PC-9 (cell line): ENCODE data around the gene CD44.

Experiments used
- EZH2 ChIP-seq: fragments of 200-600 bp; sonication (generic); IDR thresholded peaks from 2 replicates; pipeline ENCODE4 v1.8.0; 2017; ENCODE audit warnings: antibody characterized with exemption, low read depth
- TF ChIP-seq, protein P1 (sequence below): fragments of 200-600 bp; sonication (generic); conservative IDR thresholded peaks from 2 replicates; pipeline ENCODE4 v1.6.1; 2017; ENCODE audit warnings: mixed run types, antibody characterized with exemption, mild to moderate bottlenecking, moderate library complexity

- TF ChIP-seq, protein P1, sequence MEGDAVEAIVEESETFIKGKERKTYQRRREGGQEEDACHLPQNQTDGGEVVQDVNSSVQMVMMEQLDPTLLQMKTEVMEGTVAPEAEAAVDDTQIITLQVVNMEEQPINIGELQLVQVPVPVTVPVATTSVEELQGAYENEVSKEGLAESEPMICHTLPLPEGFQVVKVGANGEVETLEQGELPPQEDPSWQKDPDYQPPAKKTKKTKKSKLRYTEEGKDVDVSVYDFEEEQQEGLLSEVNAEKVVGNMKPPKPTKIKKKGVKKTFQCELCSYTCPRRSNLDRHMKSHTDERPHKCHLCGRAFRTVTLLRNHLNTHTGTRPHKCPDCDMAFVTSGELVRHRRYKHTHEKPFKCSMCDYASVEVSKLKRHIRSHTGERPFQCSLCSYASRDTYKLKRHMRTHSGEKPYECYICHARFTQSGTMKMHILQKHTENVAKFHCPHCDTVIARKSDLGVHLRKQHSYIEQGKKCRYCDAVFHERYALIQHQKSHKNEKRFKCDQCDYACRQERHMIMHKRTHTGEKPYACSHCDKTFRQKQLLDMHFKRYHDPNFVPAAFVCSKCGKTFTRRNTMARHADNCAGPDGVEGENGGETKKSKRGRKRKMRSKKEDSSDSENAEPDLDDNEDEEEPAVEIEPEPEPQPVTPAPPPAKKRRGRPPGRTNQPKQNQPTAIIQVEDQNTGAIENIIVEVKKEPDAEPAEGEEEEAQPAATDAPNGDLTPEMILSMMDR: no peak
- no peak for TF ChIP-seq EZH2
Measured at GRCh38 chr11:35280727-35281126, 141.8 kb downstream of the CD44 start.
